Karpas-422 (cell line): Measurements from ENCODE around the gene SYNPO2. TPM values are rescaled to one million over a fixed set of nuclear protein-coding genes. Genes with fewer than 3 reads are reported as not detected.
"Not testable (repeated sequence)": the region's sequence is repeated elsewhere in the genome, so short reads cannot be mapped to it uniquely, and the experiment has no call there.

Experiments
- DNase-seq: peaks from one replicate; pipeline ENCODE4 v3.0.0-alpha.2; 2015
- H2AFZ ChIP-seq: fragments of 200-600 bp; sonication (generic); 2 replicates; pipeline ENCODE4 v1.6.1; 2014; ENCODE audit warnings: antibody characterized with exemption, low read length, mixed read lengths
- H3K27ac ChIP-seq: fragments of 200-600 bp; sonication (generic); 2 replicates; pipeline ENCODE4 v1.5.1; 2014; ENCODE audit warnings: mild to moderate bottlenecking, low read length, moderate library complexity
- H3K27me3 ChIP-seq: fragments of 200-600 bp; sonication (generic); 2 replicates; pipeline ENCODE4 v1.6.1; 2014; ENCODE audit warnings: low read length, mixed read lengths
- H3K36me3 ChIP-seq: fragments of 200-600 bp; sonication (generic); 2 replicates; pipeline ENCODE4 v1.6.1; 2014; ENCODE audit warnings: low read length, mixed read lengths; ENCODE audit not compliant: insufficient read depth
- H3K4me1 ChIP-seq: fragments of 200-600 bp; sonication (generic); 2 replicates; pipeline ENCODE4 v1.6.1; 2014; ENCODE audit warnings: mild to moderate bottlenecking, low read length, mixed read lengths
- H3K4me2 ChIP-seq: fragments of 200-600 bp; sonication (generic); 2 replicates; pipeline ENCODE4 v1.6.1; 2014; ENCODE audit warnings: low read length, low read depth, mild to moderate bottlenecking; ENCODE audit not compliant: poor library complexity, severe bottlenecking
- H3K4me3 ChIP-seq: fragments of 200-600 bp; sonication (generic); 2 replicates; pipeline ENCODE4 v1.5.1; 2014; ENCODE audit warnings: mild to moderate bottlenecking, antibody characterized with exemption, low read length, mixed read lengths
- H3K79me2 ChIP-seq: fragments of 200-600 bp; sonication (generic); 2 replicates; pipeline ENCODE4 v1.6.1; 2014; ENCODE audit warnings: mild to moderate bottlenecking, low read length, mixed read lengths
- H3K9ac ChIP-seq: fragments of 200-600 bp; sonication (generic); 2 replicates; pipeline ENCODE4 v1.6.0; 2014; ENCODE audit warnings: low read length
- H3K9me2 ChIP-seq: fragments of 200-600 bp; sonication (generic), shearing (Covaris generic); replicated peaks from 2 replicates; pipeline ENCODE4 v1.6.0; 2014; ENCODE audit warnings: mild to moderate bottlenecking, low read length, moderate library complexity; ENCODE audit not compliant: insufficient read depth
- H3K9me3 ChIP-seq: fragments of 300-700, 200-600 bp; sonication (generic); 2 replicates; pipeline ENCODE4 v1.6.1; 2014; ENCODE audit warnings: low read length, mixed read lengths
- H4K20me1 ChIP-seq: fragments of 200-600 bp; sonication (generic); 2 replicates; pipeline ENCODE4 v1.6.1; 2014; ENCODE audit warnings: mild to moderate bottlenecking, antibody characterized with exemption, low read length, low read depth; ENCODE audit not compliant: insufficient read depth
- total RNA-seq: library from RNA; depleted of rRNA; stranded (reverse); fragments of >200 nt; shearing (Covaris generic); gene quantifications from 2 replicates; pipeline ENCODE4 v1.2.3, GENCODE V29; 2014; ENCODE audit warnings: low replicate concordance

Gene SYNPO2
- total RNA-seq, 1 experiment from 2014 or later, result 1.2 TPM

DNA sequence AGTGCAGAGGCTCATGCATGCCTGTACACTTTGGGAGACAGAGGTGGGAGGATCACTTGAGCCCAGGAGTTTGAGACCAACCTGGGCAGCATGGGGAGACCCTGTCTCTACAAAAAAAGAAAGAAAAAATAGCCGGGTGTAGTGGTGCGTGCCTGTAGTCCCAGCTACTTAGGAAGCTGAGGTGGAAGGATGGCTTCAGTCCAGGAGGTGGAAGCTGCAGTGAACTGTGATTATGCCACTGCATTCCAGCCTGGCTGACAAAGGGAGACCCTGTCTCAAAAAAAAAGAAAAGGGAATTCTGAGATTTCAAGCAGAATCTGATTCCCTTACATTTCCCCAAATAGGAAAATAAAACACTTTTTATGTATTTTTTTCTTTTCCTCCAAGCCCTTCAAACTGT, 83.5 kb downstream of the SYNPO2 start:
- Histone ChIP-seq H3K9me2 (no peaks in the 10 kb centered on the region), H3K9me3 (no peaks in the 10 kb centered on the region), H3K27me3 (no peaks in the 10 kb centered on the region), H3K4me3 (no peak overlapping the region), H3K4me1 (peaks cover 7% of the 10 kb centered on the region), H3K36me3 (no peaks in the 10 kb centered on the region), H3K27ac (no peak overlapping the region), H3K9ac (no peak overlapping the region), H3K4me2 (no peak overlapping the region), H3K79me2 (no peaks in the 10 kb centered on the region), H2AFZ (no peak overlapping the region), H4K20me1 (no peaks in the 10 kb centered on the region)
- DNase-seq, result no peak

GRCh38 chr4:118973295-118973694, 84.6 kb downstream of the SYNPO2 start:
- H3K79me2 ChIP-seq, result no peaks in the 10 kb centered on the region

GRCh38 chr4:118974758-118975157, 86.1 kb downstream of the SYNPO2 start:
- H4K20me1 ChIP-seq, result no peaks in the 10 kb centered on the region
- no peak for DNase-seq
- no peak overlapping the region for H2AFZ ChIP-seq
- no peaks in the 10 kb centered on the region for H3K79me2 ChIP-seq
- no peaks in the 10 kb centered on the region for H3K9me3 ChIP-seq
- no peak overlapping the region for H3K9ac ChIP-seq
- no peaks in the 10 kb centered on the region for H3K9me2 ChIP-seq
- H3K36me3 ChIP-seq, result no peaks in the 10 kb centered on the region
- H3K27ac ChIP-seq, result no peak overlapping the region
- H3K4me2 ChIP-seq, result no peak overlapping the region
- H3K4me3 ChIP-seq, result no peak overlapping the region
- H3K27me3 ChIP-seq, result no peaks in the 10 kb centered on the region
- no peaks in the 10 kb centered on the region for H3K4me1 ChIP-seq

More at GRCh38 chr4:118973295-118973694, 84.6 kb downstream of the SYNPO2 start:
- Histone ChIP-seq H2AFZ (no peak overlapping the region), H3K4me3 (no peak overlapping the region), H3K4me1 (peaks cover 1% of the 10 kb centered on the region), H3K36me3 (no peaks in the 10 kb centered on the region), H3K4me2 (no peak overlapping the region), H3K27me3 (no peaks in the 10 kb centered on the region), H3K9ac (no peak overlapping the region), H3K9me2 (no peaks in the 10 kb centered on the region), H3K27ac (no peak overlapping the region), H4K20me1 (no peaks in the 10 kb centered on the region), H3K9me3 (no peaks in the 10 kb centered on the region)
- no peak for DNase-seq

DNA sequence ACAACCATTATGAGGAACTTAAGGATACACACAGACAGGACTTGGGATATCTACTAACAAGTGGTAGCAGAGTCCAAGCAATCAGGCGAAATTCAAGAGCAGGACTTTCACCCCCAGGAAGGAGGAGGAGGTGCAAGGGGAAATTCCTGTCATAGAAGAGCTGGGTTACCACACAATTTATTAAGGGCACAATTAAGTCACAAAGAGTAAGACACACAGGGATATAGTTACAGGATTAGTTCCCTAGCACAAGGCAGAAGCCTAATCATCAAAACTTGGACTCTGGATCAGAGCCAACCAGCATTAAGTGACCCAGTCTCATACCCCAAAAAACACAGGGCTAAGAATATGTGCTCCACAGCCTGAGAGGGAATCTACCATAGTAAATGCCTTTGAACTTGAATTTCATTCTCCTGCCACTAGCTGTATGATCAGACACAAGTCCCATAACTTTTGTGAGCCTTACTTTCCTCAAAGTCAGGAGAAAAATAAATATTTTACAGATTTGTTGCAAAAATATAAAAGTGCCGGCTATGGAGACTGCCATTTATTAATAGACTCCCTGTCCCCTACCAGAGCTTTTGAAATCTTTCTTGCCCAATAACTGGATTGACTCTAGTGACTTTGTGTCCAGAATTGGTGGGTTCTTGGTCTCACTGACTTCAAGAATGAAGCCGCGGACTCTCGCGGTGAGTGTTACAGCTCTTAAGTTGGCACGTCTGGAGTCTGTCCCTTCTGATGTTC, 87.0 kb downstream of the SYNPO2 start:
- Histone ChIP-seq H2AFZ (no peak overlapping the region), H3K79me2 (no peaks in the 10 kb centered on the region), H3K4me2 (no peak overlapping the region), H3K9me3 (no peaks in the 10 kb centered on the region), H3K27me3 (no peaks in the 10 kb centered on the region), H3K27ac (no peak overlapping the region), H3K36me3 (no peaks in the 10 kb centered on the region), H3K9ac (no peak overlapping the region), H3K9me2 (no peaks in the 10 kb centered on the region), H3K4me3 (no peak overlapping the region), H3K4me1 (no peaks in the 10 kb centered on the region), H4K20me1 (no peaks in the 10 kb centered on the region)
- no peak for DNase-seq

DNA sequence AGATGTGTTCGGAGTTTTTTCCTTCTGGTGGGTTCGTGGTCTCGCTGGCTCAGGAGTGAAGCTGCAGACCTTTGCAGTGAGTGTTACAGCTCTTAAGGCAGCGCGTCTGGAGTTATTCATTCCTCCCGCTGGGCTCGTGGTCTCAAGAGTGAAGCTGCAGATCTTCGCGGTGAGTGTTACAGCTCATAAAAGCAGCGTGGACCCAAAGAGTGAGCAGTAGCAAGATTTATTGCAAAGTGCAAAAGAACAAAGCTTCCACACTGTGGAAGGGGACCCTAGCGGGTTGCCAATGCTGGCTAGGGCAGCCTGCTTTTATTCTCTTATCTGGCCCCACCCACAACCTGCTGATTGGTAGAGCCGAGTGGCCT, 87.5 kb downstream of the SYNPO2 start:
- H3K4me1 ChIP-seq, H3K27me3 ChIP-seq, H2AFZ ChIP-seq, H4K20me1 ChIP-seq, H3K27ac ChIP-seq, H3K79me2 ChIP-seq, H3K9ac ChIP-seq, H3K4me2 ChIP-seq, H3K9me3 ChIP-seq, DNase-seq, H3K36me3 ChIP-seq, H3K9me2 ChIP-seq, H3K4me3 ChIP-seq: not testable (repeated sequence)

GRCh38 chr4:118977100-118977499, 88.4 kb downstream of the SYNPO2 start:
- not testable (repeated sequence) for DNase-seq, H3K4me2 ChIP-seq, H3K36me3 ChIP-seq, H3K4me3 ChIP-seq, H3K27ac ChIP-seq, H3K4me1 ChIP-seq, H2AFZ ChIP-seq, H3K9ac ChIP-seq, H3K9me3 ChIP-seq, H3K27me3 ChIP-seq, H3K9me2 ChIP-seq, H3K79me2 ChIP-seq, H4K20me1 ChIP-seq

- Histone ChIP-seq H3K9ac (no peak overlapping the region), H3K4me3 (no peak overlapping the region)
Measured at GRCh38 chr4:118979712-118980111, 91.1 kb downstream of the SYNPO2 start.

GRCh38 chr4:118981171-118981838, 92.7 kb downstream of the SYNPO2 start:
- Histone ChIP-seq H4K20me1 (no peaks in the 10 kb centered on the region), H3K9ac (no peak overlapping the region), H3K27ac (no peak overlapping the region), H3K36me3 (no peaks in the 10 kb centered on the region), H3K9me3 (no peaks in the 10 kb centered on the region), H3K27me3 (no peaks in the 10 kb centered on the region), H3K4me1 (no peaks in the 10 kb centered on the region), H2AFZ (no peak overlapping the region), H3K4me3 (no peak overlapping the region), H3K9me2 (no peaks in the 10 kb centered on the region), H3K4me2 (no peak overlapping the region), H3K79me2 (no peaks in the 10 kb centered on the region)
- no peak for DNase-seq

More at GRCh38 chr4:118979712-118980111, 91.1 kb downstream of the SYNPO2 start:
- Histone ChIP-seq H3K79me2 (no peaks in the 10 kb centered on the region), H3K4me1 (no peaks in the 10 kb centered on the region), H3K9me2 (no peaks in the 10 kb centered on the region), H3K27me3 (no peaks in the 10 kb centered on the region), H3K36me3 (no peaks in the 10 kb centered on the region), H3K27ac (no peak overlapping the region), H3K9me3 (no peaks in the 10 kb centered on the region), H2AFZ (no peak overlapping the region), H4K20me1 (no peaks in the 10 kb centered on the region), H3K4me2 (no peak overlapping the region)
- DNase-seq, result no peak
